IMR-90 (cell line): ENCODE measurements around the gene SH3RF3. TPM values are rescaled to one million over a fixed set of nuclear protein-coding genes. Genes with fewer than 3 reads are reported as not detected.
A peak's percentile ranks its signal among the peaks of the same experiment; 100 is the strongest.

Experiments
- ATAC-seq: fragments of 200-7000 bp; cut with Tn5 transposase; 2 replicates; pipeline ENCODE4 v1.9.1; 2020; ENCODE audit warnings: low read depth, mild to moderate bottlenecking, moderate library complexity
- BruUV-seq: library from RNA; stranded (reverse); fragments of 400-500 nt; replicated peaks from 2 replicates; lab custom pipeline; 2021; lab: Mats Ljungman, UMichigan
- CTCF ChIA-PET: fragments of 300-600 bp; formaldehyde crosslinking; extraction: SDS; loops from one replicate; lab custom pipeline; 2021; ENCODE audit warnings: antibody characterized with exemption; lab: Yijun Ruan, JAX
- POLR2A ChIA-PET: fragments of 300-600 bp; sonication (Branson Sonifier 250); formaldehyde crosslinking; loops from one replicate; lab custom pipeline; 2022; ENCODE audit warnings: antibody characterized with exemption; ENCODE audit not compliant: unreplicated experiment; lab: Charles Lee
- DNase-seq: peaks from one replicate; pipeline ENCODE4 v3.0.0; 2013
- H2AFZ ChIP-seq: replicated peaks from 2 replicates; pipeline ENCODE3; 2013; ENCODE audit warnings: low read length, mild to moderate bottlenecking; ENCODE audit not compliant: poor library complexity
- H2AK5ac ChIP-seq: 2 replicates; pipeline ENCODE4 v1.6.1; 2013; ENCODE audit warnings: low read depth, low read length, inconsistent platforms
- H2AK9ac ChIP-seq: replicated peaks from 2 replicates; pipeline ENCODE3; 2013; ENCODE audit warnings: mild to moderate bottlenecking, low read depth, low read length, moderate library complexity; ENCODE audit not compliant: poor library complexity
- H2BK120ac ChIP-seq: 2 replicates; pipeline ENCODE4 v1.6.1; 2013; ENCODE audit warnings: low read depth, low read length, inconsistent platforms
- H2BK15ac ChIP-seq: 3 replicates; pipeline ENCODE4 v1.6.1; 2013; ENCODE audit warnings: low read depth, low read length, inconsistent platforms
- H2BK20ac ChIP-seq: 2 replicates; pipeline ENCODE4 v1.6.1; 2013; ENCODE audit warnings: low read depth, mild to moderate bottlenecking, inconsistent platforms, low read length, moderate library complexity
- H2BK5ac ChIP-seq: 2 replicates; pipeline ENCODE4 v1.6.1; 2013; ENCODE audit warnings: mild to moderate bottlenecking, low read depth, low read length, inconsistent platforms; ENCODE audit not compliant: poor library complexity, severe bottlenecking
- H3K14ac ChIP-seq: replicated peaks from 2 replicates; pipeline ENCODE4 v1.6.1; 2013; ENCODE audit warnings: low read depth, low read length, inconsistent platforms
- H3K18ac ChIP-seq: 2 replicates; pipeline ENCODE4 v1.6.1; 2013; ENCODE audit warnings: low read depth, low read length, control low read depth
- H3K23ac ChIP-seq: 2 replicates; pipeline ENCODE4 v1.6.1; 2013; ENCODE audit warnings: low read depth, low read length, inconsistent platforms
- H3K27ac ChIP-seq: 2 replicates; pipeline ENCODE4 v1.5.1; 2013; ENCODE audit warnings: mild to moderate bottlenecking, control low read depth, low read length; ENCODE audit not compliant: insufficient read depth
- H3K27me3 ChIP-seq: 2 replicates; pipeline ENCODE4 v1.6.1; 2013; ENCODE audit warnings: low read length; ENCODE audit not compliant: control insufficient read depth, insufficient read depth
- H3K36me3 ChIP-seq: 2 replicates; pipeline ENCODE4 v1.6.1; 2013; ENCODE audit warnings: low read length, mixed read lengths; ENCODE audit not compliant: control insufficient read depth, insufficient read depth
- H3K4ac ChIP-seq: 2 replicates; pipeline ENCODE4 v1.6.1; 2013; ENCODE audit warnings: low read depth, low read length, inconsistent platforms
- H3K4me1 ChIP-seq: 2 replicates; pipeline ENCODE4 v1.6.1; 2013; ENCODE audit warnings: low read length, mixed read lengths; ENCODE audit not compliant: control insufficient read depth, insufficient read depth
- H3K4me2 ChIP-seq: 2 replicates; pipeline ENCODE4 v1.6.1; 2013; ENCODE audit warnings: low read depth, mild to moderate bottlenecking, control low read depth, low read length, moderate library complexity
- H3K4me3 ChIP-seq: 2 replicates; pipeline ENCODE4 v1.5.1; 2013; ENCODE audit warnings: low read depth, mild to moderate bottlenecking, control low read depth, low read length, moderate library complexity; ENCODE audit not compliant: insufficient read depth
- H3K56ac ChIP-seq: 2 replicates; pipeline ENCODE4 v1.6.1; 2013; ENCODE audit warnings: low read length, inconsistent platforms; ENCODE audit not compliant: insufficient read depth; ENCODE audit errors: extremely low read depth
- H3K79me1 ChIP-seq, 2 experiments: 2 replicates each; pipeline ENCODE4 v1.6.1; 2013; ENCODE audit warnings: low read length in 2 of 2, inconsistent platforms in 1 of 2, low read depth in 1 of 2
- H3K9ac ChIP-seq: 2 replicates; pipeline ENCODE4 v1.6.1; 2013; ENCODE audit warnings: low read depth, low read length, control low read depth
- H3K9me1 ChIP-seq: 2 replicates; pipeline ENCODE4 v1.6.1; 2013; ENCODE audit warnings: low read length, inconsistent platforms; ENCODE audit not compliant: insufficient read depth
- H3K9me3 ChIP-seq: 2 replicates; pipeline ENCODE4 v1.6.1; 2013; ENCODE audit warnings: low read length; ENCODE audit not compliant: control insufficient read depth, insufficient read depth
- H4K20me1 ChIP-seq: 2 replicates; pipeline ENCODE4 v1.6.1; 2013; ENCODE audit warnings: low read length, inconsistent platforms; ENCODE audit not compliant: insufficient read depth
- H4K5ac ChIP-seq: 2 replicates; pipeline ENCODE4 v1.6.1; 2013; ENCODE audit warnings: mild to moderate bottlenecking, low read depth, low read length, control low read depth
- H4K8ac ChIP-seq, 2 experiments: 2 replicates each; pipeline ENCODE4 v1.6.1; 2013; ENCODE audit warnings: low read depth in 2 of 2, low read length in 2 of 2, control low read depth in 1 of 2, inconsistent platforms in 1 of 2
- H4K91ac ChIP-seq: 2 replicates; pipeline ENCODE4 v1.6.1; 2013; ENCODE audit warnings: low read depth, low read length, inconsistent platforms; ENCODE audit not compliant: insufficient read depth
- BHLHE40 ChIP-seq: fragments of 150-350 bp; IDR thresholded peaks from 2 replicates; pipeline ENCODE4 v1.6.1; 2016; ENCODE audit warnings: mild to moderate bottlenecking, low read depth, low read length
- CHD1 ChIP-seq: IDR thresholded peaks from 2 replicates; pipeline ENCODE4 v1.6.1; 2012; ENCODE audit warnings: low read depth, low read length, improper control_type of control experiment
- CTCF ChIP-seq: conservative IDR thresholded peaks from 2 replicates; pipeline ENCODE4 v1.5.1; 2012; ENCODE audit warnings: mild to moderate bottlenecking, low read depth, low read length, improper control_type of control experiment
- ELK1 ChIP-seq: fragments of 150-350 bp; IDR thresholded peaks from 2 replicates; pipeline ENCODE4 v1.6.1; 2016; ENCODE audit warnings: low read depth, mild to moderate bottlenecking, low read length, moderate library complexity, borderline replicate concordance
- FOS ChIP-seq: fragments of 150-350 bp; IDR thresholded peaks from 2 replicates; pipeline ENCODE4 v1.6.1; 2016; ENCODE audit warnings: low read depth, low read length
- MAFK ChIP-seq: IDR thresholded peaks from 2 replicates; pipeline ENCODE4 v1.6.1; 2012; ENCODE audit warnings: low read depth, low read length, improper control_type of control experiment
- MAZ ChIP-seq: IDR thresholded peaks from 2 replicates; pipeline ENCODE4 v1.6.1; 2012; ENCODE audit warnings: low read depth, mild to moderate bottlenecking, low read length, improper control_type of control experiment, moderate library complexity, borderline replicate concordance
- NFE2L2 ChIP-seq: fragments of 150-350 bp; IDR thresholded peaks from 2 replicates; pipeline ENCODE4 v1.6.1; 2016; ENCODE audit warnings: low read depth, mild to moderate bottlenecking, low read length
- POLR2A ChIP-seq: IDR thresholded peaks from 2 replicates; pipeline ENCODE4 v1.6.1; 2012; ENCODE audit warnings: mild to moderate bottlenecking, low read depth, low read length
- RAD21 ChIP-seq: IDR thresholded peaks from 2 replicates; pipeline ENCODE4 v1.6.1; 2012; ENCODE audit warnings: low read length, improper control_type of control experiment
- SMC3 ChIP-seq: fragments of 150-350 bp; IDR thresholded peaks from 2 replicates; pipeline ENCODE4 v1.6.1; 2016; ENCODE audit warnings: low read depth, mild to moderate bottlenecking, antibody characterized with exemption, low read length, moderate library complexity
- USF2 ChIP-seq: fragments of 150-350 bp; IDR thresholded peaks from 2 replicates; pipeline ENCODE4 v1.6.1; 2017; ENCODE audit warnings: mild to moderate bottlenecking, antibody characterized with exemption, low read length, low read depth
- whole genome bisulfite sequencing, 2 experiments: methylation state at CpG; one replicate each; pipeline versions ENCODE4 v1.1.5 to v1.1.7; 2013; ENCODE audit warnings: missing lambda C conversion rate in 2 of 2; ENCODE audit not compliant: insufficient read length in 1 of 2; ENCODE audit errors: extremely low coverage in 2 of 2; 5-methylcytosine and 5-hydroxymethylcytosine counted together
- dilution Hi-C: fragments of 300-500 bp; cut with HindIII; formaldehyde crosslinking; loops from one replicate; pipeline ENCODE4 v1.14.3; 2018; ENCODE audit warnings: low sequenced_read_pairs; ENCODE audit not compliant: unreplicated experiment
- in situ Hi-C: fragments of 300-500 bp; cut with MboI; formaldehyde crosslinking; loops from 3 replicates; pipeline ENCODE4 v1.14.3; 2019; ENCODE audit warnings: low sequenced_read_pairs, inconsistent platforms, mixed read lengths
- intact Hi-C: fragments of 100-400 bp; cut with micrococcal nuclease; formaldehyde crosslinking; loops from 2 replicates; pipeline ENCODE4 v1.10.0; 2022
- polyA plus RNA-seq, 3 experiments: library from polyadenylated mRNA; depleted of rRNA; stranded (reverse); fragments of >200 nt; gene quantifications; 2 replicates each; pipeline ENCODE4 v1.2.3, GENCODE V29; 2012; ENCODE audit warnings: low replicate concordance in 1 of 3
- total RNA-seq: library from RNA; depleted of rRNA; stranded (reverse); fragments of >200 nt; gene quantifications from 2 replicates; pipeline ENCODE4 v1.2.3, GENCODE V29; 2012

The SH3RF3 gene
- total and polyA plus RNA-seq, 2 of the 4 experiments (the other 2 are of a cell fraction): 3.4 to 5.3 TPM

GRCh38 chr2:109289504-109290222 is 160.7 kb downstream of the SH3RF3 start:
- peaks cover 46 to 92% of the 10 kb centered on the region in 2 experiments for H3K79me1 ChIP-seq
- intact Hi-C loops (no loop called here), in situ Hi-C loops (no loop called here), dilution Hi-C loops (no loop called here)
- no TSS peak for BruUV-seq
- no peak overlapping the region for H2BK5ac ChIP-seq
- H4K5ac ChIP-seq: no peak overlapping the region
- H2BK20ac ChIP-seq: peak overlapping the region; percentile 36; the same call in 1 of the 2 replicates
- H4K20me1 ChIP-seq: peaks cover 74% of the 10 kb centered on the region
- H3K18ac ChIP-seq: no peak overlapping the region
- ChIA-PET POLR2A (no interaction called here), CTCF (interaction anchor here (1.4 kb wide), 1 partner anchor 53 kb away, joined by 3 read pairs; no protein-coding TSS in a partner anchor)
- H3K9me1 ChIP-seq: peaks cover 23% of the 10 kb centered on the region
- peak overlapping the region; percentile 23; the same call in 1 of the 2 replicates for H2AK5ac ChIP-seq
- H3K9ac ChIP-seq: no peak overlapping the region
- H3K36me3 ChIP-seq: no peaks in the 10 kb centered on the region
- no peak overlapping the region for H3K4ac ChIP-seq
- H4K8ac ChIP-seq: no peak overlapping the region
- TF ChIP-seq FOS (no peak), SMC3 (no peak), ELK1 (no peak), POLR2A (no peak), MAFK (no peak), BHLHE40 (no peak), NFE2L2 (no peak), CTCF (no peak), CHD1 (no peak), USF2 (no peak), MAZ (no peak), RAD21 (no peak)
- H3K27me3 ChIP-seq: no peaks in the 10 kb centered on the region
- H3K9me3 ChIP-seq: peaks cover 2% of the 10 kb centered on the region; the same call in 1 of the 2 replicates
- no peak overlapping the region; the same call in 1 of the 2 replicates for H3K14ac ChIP-seq
- H4K91ac ChIP-seq: no peak overlapping the region
- H3K4me2 ChIP-seq: no peak overlapping the region
- no peak for ATAC-seq
- no peak overlapping the region for H2AFZ ChIP-seq
- H2BK120ac ChIP-seq: no peak overlapping the region
- DNase-seq: no peak
- H3K56ac ChIP-seq: no peak overlapping the region
- 91% methylated on average over 4 of the region's 8 CpGs; no CpG with 5 or more reads in 1 of the 2 experiments for WGBS, 2 experiments
- H2AK9ac ChIP-seq: no peak overlapping the region
- peak overlapping the region; percentile 13; the same call in 1 of the 2 replicates for H3K23ac ChIP-seq
- 0 out of 3 replicates have a peak overlapping the region, but pooled peaks have one; percentile 14 for H2BK15ac ChIP-seq
- peaks cover 22% of the 10 kb centered on the region for H3K4me1 ChIP-seq
- no peak overlapping the region for H3K27ac ChIP-seq
- no peak overlapping the region for H3K4me3 ChIP-seq
